Activated gamma-delta T cell treated with Interleukin-2 at 50 U/mL for 16 hours (primary cell): ENCODE measurements around the gene E2F1.
A peak's percentile ranks its signal among the peaks of the same experiment; 100 is the strongest.
"Not testable (repeated sequence)": the region's sequence is repeated elsewhere in the genome, so short reads cannot be mapped to it uniquely, and the experiment has no call there.

Source experiments
- DNase-seq: peaks from one replicate; pipeline ENCODE4 v3.0.0-alpha.2; 2020

E2F1 gene

DNA sequence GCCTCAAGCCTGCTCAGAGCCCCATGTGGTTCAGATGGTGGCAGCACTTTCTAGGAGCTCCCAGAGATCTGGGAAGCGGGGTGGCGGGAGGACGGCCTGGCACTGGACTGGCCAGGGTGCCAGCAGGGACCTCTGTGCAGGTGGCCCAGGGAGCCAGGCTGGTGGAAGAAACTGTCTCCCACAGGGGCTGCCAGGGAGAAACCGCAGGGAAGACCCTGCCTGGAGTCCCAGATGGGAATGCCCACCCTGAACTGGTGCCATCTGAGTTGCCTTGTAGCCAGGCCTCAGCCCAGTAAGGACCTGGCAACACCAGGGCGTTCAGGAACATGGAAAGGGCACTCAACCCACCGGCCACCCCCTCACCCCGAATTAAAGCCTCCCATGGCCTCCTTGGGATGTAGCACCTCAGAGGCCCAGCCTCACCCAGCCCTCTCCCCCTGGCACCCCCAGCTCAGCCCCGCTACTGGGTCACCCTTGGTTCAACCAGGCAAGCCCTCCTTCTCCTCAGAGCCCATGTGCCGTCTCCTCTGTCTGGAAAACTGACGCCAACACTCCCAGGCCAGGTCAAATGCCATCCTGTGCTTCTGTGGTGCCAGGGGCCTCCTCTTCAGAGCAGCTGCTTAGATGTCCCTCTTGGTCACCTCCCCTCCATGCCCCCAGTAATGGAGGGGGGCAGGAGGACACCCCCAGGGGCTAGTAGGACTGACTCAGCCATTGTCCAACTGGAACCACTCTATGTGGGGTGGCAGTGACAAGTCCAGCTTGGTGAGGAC is 30.0 kb downstream of the E2F1 start:
- DNase-seq: no peak

DNA sequence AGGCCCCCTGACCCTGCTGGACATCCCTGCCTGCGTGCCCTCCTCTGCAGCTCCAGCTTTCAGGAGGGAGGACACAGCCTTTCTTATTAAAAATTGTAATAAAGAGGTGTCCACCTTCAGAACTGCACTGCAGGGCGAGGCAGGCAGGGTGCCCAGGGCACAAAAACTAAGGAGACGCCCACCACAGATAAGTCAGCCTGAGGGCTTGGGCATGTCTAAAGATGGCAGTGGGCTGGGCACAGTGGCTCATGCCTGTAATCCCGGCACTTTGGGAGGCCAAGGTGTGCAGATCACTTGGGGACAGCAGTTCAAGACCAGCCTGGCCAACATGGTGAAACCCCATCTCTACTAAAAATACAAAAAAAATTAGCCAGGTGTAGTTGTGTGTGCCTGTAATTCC is 31.0 kb downstream of the E2F1 start:
- DNase-seq: no peak

GRCh38 chr20:33654680-33655161 is 31.5 kb downstream of the E2F1 start:
- DNase-seq: no peak

GRCh38 chr20:33653900-33654596 is 32.1 kb downstream of the E2F1 start:
- DNase-seq: no peak

GRCh38 chr20:33653218-33653899 is 32.8 kb downstream of the E2F1 start:
- DNase-seq: peak; percentile 56

DNA sequence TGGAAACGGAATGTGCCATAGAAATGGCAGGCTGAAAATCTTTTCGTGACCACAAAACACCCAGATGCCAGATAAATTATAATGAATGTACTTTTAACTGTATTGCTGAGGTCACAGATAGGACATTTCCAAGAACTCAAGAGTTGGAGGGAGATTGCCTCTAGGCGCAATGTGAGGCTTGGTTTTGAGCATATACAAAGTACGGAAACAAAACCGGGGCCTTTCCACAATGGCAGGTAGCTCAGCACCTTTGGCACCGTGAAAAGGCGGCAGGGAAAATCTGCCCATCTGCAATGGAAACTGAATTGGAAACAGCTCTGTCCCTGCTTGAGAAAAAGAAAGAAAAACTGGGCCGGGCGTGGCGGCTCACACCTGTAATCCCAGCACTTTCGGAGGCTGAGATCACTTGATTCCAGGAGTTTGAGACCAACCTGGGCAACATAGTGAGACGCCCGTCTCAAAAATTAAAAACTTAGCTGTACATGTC is 34.6 kb downstream of the E2F1 start:
- no peak for DNase-seq

- no peak for DNase-seq
These were observed 35.2 kb downstream of the E2F1 start for GRCh38 chr20:33650753-33651561.

DNA sequence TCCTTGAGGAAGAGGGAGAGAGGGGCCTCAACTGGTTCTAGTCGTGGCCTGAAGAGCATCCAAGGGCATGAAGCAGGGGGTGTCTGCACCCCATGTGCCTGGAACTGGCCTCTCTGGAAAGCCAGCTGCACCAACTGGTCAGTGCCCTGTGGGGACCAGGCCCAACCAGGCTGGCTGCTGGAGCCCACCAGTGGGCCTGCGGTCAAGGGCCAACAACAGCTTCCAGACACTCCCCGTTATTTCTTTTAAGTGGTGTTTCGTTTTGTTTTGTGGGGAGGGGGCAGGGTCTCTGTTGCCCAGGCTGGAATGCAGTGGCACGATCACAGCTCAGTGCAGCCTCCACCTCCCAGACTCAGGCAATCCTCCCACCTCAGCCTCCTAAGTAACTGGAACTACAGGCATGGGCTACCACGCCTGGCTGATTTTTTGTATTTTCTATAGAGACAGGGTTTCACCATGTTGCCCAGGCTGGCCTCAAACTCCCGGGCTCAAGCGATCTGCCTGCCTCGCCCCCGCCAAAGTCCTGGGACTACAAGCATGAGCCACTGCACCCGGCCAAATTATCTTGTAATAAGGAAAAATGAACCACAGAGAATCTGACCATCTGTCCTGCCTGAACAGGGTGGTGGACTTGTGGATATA is 36.0 kb downstream of the E2F1 start:
- DNase-seq: no peak

- no peak for DNase-seq
These were observed 36.9 kb downstream of the E2F1 start for GRCh38 chr20:33649201-33649681.

DNA sequence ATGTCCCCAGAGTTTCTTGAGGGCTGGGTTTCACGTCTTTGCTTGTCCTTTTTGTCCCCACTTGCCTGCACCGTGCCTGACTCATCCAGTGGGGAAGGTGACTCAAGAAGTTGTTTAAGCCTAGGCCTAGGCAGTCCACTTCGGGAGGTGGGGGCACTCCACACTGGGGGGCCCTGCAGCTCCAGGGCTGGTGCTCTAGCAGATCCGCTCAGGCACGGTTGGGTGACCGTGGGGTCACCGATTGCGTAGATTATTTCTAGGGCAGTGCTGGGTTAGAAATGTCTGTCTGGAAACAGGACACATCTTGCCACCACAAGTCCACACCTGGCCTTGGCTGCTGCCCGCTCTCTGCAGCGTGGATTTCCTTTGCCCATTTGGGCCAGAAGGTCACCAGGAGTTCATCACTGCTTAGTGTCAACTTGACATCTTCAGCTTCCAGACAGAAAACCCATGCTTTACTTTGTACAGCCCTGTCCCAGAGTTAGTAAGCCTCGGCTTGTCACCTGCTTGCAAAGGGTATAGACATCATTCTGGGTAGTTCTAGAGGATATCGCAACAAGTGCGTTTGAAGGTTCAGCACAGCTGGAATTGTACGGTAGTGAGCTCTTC is 37.7 kb downstream of the E2F1 start:
- no peak for DNase-seq

DNA sequence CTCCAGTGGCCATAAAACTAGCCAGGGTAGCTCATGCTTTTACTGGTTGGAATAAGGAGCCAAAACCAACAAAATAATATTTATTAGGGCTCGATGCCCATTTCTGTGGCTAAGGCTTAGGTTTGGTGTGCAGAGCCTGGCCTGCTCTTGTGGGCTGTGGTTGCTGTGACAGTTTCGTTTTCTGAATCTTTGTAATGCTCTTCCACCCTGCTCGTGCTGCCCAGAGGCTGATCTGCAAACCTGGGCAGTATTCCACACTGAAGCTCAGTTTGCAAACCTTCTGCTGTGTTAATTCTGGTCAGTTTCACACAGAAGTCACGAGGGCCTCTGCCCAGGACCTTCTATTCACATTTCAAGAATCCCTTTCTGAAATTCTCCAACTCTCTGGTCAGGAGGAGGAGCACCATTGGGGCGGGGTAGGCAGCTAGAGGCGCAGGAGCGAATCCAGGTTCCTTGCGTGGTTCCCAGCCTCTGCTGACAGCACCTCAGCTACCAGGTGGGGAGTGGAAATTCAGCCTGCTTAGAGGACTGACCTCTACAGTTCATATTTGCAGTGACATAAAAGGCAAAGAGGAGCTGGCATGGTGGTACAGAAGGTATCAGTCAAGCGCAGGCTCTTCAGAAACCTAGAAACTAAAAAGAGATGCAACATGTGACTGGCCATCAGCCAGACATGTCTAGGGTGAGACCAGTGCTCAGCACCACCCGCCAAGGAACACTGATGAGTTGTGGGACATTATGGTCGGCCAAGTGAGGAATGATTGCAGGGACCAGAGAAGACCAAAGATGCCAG is 38.4 kb downstream of the E2F1 start:
- no peak for DNase-seq

- DNase-seq: not testable (repeated sequence)
These were observed 39.1 kb downstream of the E2F1 start for GRCh38 chr20:33646959-33647602.

DNA sequence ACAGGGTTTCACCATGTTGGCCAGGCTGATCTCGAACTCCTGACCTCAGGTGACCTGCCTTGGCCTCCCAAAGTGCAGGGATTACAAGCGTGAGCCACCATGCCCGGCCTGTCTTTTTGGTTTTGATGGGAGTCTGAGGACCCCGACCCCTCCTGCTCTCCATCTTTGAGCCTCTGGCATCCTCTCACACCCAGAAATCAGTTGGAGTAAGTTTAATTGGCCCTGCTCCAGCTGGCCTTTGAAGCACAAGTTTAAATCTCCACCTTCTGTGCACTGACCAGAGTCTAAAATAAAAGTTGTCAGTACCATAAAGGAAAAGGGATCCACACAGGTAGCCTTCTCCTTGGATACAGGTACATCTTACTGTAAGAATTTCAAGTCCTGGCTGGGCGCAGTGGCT is 40.0 kb downstream of the E2F1 start:
- DNase-seq: no peak

GRCh38 chr20:33645396-33645795 is 40.8 kb downstream of the E2F1 start:
- no peak for DNase-seq

DNA sequence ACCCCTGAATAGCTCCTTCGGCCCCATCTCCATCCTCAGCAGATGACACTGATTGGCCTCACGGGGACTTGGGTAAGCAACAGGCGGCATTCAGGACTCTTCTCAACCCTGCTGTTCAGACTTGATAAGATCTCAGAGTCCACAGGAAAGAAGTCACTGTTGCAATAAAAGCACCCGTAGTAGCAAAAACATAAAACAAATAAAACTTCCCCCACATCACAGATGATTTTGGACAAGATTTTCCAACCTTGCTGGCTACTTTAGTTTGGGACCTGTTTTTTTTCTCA is 41.2 kb downstream of the E2F1 start:
- DNase-seq: no peak

DNA sequence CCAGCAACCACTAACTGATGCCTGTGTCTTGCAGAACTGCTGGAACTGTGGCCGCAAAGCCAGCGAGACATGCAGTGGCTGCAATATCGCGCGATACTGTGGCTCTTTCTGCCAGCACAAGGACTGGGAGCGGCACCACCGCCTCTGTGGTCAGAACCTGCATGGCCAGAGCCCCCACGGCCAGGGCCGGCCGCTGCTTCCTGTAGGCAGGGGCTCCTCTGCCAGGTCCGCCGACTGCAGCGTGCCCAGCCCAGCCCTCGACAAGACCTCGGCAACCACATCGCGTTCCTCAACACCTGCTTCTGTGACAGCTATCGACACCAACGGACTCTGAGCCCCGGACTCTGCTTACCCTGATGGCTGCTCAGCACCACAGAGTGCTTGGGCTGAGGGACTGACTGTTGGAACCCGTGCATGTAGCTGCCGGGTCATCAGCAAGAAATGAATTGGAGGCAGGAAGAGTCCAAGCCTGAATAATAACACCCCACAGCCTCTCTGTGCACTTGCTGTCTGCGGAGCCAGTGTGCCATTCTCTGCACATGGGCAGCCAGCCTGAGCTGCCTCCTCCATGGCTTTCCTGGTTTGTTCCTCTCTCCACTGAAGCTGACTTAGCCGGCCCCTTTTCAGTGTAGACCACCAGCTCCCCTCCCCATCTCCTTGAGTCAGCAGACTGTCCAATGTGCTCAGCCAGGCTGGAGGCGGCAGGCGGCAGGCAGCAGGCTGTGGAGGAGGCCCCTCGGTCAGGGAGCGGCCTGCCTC is 41.7 kb downstream of the E2F1 start:
- DNase-seq: no peak

DNA sequence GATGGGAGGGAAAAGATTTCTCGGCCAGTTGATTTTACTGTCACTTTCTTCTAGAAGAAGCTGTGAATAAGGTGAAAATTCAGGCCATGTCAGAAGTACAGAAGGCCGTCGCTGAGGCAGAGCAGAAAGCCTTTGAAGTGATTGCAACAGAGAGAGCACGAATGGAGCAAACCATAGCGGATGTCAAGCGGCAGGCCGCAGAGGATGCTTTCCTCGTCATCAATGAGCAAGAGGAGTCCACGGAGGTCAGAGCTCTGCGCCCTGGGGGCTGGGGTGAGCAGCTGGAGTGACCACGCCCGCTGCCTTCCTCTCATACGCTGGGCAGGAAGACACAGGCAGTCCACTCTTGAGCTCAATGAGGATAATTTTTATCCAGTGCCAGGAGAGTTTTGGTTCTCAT is 45.9 kb downstream of the E2F1 start:
- no peak for DNase-seq

GRCh38 chr20:33636776-33637175 is 49.4 kb downstream of the E2F1 start:
- DNase-seq: no peak

GRCh38 chr20:33635341-33635740 is 50.8 kb downstream of the E2F1 start:
- DNase-seq: no peak

DNA sequence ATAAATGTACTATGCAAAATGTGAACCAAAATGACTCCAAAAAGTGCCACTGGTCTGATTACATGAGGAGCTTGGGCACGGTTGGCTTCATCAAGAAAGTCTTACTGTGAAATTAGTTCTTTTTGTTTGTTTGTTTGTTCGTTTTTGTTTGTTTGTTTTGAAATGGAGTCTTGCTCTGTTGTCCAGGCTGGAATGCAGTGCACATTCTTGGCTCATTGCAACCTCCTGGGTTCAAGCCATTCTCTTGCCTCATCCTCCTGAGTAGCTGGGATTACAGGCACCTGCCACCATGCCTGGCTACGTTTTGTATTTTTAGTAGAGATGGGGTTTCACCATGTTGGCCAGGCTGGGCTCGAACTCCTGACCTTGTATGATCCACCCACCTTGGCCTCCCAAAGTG is 54.3 kb downstream of the E2F1 start:
- not testable (repeated sequence) for DNase-seq
